DMS 273 treated with DMSO at 0.1 percent for 48 hours (cell line): ENCODE measurements around the gene RGN.
A peak's percentile ranks its signal among the peaks of the same experiment; 100 is the strongest.
"Not testable (repeated sequence)": the region's sequence is repeated elsewhere in the genome, so short reads cannot be mapped to it uniquely, and the experiment has no call there.

Source experiments
- DNase-seq: peaks from one replicate; lab custom pipeline; 2025; lab: John Stamatoyannopoulos, UW

RGN gene

DNA sequence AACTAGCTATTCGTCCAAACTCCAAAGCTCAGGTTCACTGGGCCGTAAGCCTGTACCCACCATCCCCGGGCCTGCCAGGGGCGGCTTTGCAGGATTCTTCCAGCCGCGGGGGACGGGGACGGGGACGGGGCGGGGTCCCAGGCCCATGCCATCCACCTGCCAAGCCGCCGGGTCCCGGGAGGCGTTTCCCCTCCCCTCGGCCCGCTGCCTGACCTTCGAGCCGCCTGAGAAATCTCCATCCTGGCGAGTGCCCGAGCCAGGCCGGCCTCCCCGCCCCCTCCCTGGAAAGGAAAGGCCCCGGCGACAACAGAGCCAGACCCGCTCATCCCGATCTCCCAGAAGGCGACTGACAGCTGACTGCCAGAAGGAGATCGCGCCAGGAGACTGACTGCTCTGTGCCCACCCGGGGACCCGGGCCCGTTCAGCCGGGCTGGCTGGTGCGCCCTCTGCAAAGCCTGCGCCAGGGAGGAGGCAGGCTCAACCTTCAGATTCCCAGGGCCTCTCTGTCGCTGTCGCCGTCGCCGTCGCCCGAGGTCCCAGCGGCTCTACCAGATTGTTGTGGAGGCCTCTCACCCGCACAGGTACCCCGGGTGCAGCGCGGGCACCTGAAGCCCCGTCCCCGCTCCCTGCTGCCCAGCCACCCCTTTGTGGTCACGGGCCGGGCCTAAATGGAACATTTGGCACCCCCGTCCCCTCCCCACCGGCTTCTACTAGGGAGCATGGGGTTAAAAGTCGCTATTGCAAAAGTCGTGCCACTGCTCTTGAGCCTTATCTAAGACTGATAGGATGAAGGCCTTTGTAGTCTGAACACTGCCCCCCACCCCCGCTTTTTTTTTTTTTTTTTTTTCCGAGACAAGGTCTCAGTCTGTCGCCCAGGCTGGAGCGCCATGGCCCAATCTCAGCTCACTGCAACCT, at the start of gene RGN:
TSS of gene RGN (plus strand) at position 315 of the 915 bp plus-strand sequence. CDS start 2,702 bp downstream, outside the sequence.
- no peak for DNase-seq

DNA sequence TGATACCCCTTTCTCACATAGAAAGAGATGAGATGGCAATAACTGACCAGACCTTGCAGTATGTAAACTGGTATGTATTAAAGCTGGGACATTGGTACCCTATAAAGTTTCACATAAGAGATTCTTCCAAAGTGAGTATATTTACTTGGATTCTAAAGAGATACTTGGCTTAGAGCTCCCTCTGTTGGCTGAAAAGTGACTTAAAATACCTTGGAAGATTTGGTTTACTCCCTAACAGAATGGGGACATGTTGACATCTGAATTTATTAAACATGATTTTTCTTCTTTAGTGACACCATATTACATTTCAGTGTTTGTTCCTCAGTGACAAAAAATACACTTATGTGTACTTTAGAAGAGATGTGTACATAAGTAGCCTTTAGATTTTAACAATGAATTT, 47.9 kb upstream of the RGN start:
- DNase-seq: peak; percentile 55

DNA sequence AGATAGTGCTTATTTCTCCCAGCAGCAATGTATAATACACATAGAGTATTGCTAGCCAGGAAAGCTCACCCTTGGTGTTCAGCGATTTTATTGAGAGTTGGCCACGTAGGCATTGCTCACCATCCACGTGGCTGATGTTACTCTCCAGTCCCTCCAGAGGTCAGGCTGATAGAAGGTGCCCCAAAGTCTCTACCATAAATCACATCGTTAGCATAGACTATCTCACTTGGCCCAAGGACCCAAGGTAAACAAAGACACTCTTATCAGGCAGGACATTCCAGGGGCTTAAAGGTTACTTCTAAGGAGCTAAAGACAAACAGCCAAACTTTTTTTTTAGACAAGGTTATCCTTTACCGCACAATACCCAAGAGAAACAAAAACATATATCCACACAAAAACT, 30.3 kb upstream of the RGN start:
- DNase-seq: no peak

DNA sequence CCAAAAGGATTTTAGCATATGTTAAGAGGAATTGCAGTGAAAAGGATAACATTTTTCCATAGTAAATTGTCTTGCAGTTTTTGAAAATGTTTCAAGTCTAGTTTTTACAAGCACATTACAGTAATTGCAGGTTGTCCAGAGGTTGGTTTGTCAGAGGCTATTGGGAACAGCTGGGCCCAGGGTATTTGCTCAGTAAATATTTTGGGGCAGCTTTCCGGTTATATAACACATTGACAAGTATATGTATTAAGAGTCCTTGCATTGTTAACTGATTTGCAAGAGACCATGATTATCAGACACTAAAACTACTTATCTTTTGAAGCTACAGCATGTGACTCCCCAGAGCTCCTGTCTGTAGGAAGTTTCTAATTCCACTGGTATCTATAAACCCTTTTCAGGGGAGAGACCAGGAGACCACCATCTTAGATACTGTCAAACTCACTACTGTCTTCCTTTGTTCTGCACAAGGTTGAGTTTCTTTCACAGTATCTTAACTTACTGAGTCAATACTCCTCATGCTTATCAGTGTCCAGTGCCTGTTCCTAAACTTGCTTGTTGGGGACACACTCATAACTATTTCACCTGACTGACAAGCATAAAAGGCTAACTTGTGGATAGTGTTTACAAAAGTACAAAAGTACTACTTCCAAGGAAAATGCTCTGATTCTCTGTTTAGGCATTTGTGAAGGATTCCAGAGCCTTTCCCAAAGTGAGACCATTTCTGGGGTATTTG, 18.9 kb upstream of the RGN start:
- DNase-seq: no peak

DNA sequence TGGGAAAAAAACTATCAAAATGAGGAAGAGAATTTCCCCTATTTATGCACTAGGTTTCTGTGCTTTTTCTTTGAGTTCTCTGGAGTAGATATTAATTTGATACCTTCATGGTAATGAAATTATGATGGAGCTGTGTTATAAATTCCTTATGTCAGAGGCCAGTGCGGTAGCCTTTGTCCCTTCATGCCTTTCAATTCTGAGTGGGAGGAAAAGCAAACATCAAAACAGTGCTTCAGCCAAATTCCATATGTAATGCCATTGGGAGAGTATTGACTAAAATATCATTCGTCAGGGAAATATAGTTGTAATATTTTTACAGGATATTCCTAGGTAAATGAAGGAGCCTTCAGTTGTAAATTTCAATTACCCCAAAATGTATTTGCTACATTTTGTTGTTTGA, 17.5 kb upstream of the RGN start:
- no peak for DNase-seq

DNA sequence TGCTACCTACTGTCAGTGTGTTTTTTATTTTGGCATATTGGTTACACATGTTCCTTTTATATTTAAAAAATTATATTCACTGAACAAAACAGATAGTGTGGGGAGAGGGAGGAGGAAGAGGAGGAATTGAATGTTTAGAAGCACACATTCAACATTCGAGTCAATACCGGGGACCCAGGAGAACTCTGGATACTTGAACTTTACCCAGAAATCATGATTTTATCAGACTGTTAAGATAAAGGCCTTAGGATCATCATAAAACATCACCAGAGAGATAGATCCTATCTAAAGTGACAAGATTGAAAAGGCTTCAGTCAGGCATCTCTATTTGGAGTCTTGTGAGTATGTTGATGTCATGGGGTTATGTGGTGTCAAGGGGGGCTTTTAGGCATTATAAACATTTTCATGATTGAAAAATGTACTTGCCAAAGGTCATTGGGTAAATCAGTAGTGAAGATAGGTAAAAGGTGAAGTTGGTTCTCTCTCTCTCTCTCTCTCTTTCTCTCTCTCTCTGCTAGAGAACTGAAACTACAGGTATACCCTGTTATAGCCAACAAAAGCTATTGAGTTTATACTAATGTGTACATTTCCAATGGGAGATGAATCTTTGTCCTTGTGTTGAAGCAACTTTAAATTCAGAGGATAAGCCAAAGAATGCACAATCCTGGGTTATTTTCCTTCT, 16.9 kb upstream of the RGN start:
- no peak for DNase-seq

- no peak for DNase-seq
Measured at GRCh38 chrX:47063179-47063578, 15.1 kb upstream of the RGN start.

DNA sequence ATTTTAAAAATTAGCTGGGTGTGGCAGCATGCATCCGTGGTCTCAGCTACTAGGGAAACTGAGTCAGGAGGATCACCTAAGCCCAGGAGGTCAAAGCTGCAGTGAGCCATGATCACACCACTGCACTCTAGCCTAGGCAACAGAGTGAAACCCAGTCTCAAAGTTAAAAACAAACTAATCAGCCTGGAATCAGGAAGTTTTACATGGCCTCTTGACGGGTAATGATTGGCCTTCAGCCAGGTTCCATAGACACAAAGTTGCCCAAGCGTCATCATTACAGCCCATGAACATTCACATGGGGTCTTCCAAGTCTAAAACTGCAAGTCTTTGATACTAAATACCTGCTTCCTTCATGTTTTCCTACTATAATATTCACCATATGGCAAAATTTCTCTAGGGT, 10.0 kb upstream of the RGN start:
- DNase-seq: no peak

DNA sequence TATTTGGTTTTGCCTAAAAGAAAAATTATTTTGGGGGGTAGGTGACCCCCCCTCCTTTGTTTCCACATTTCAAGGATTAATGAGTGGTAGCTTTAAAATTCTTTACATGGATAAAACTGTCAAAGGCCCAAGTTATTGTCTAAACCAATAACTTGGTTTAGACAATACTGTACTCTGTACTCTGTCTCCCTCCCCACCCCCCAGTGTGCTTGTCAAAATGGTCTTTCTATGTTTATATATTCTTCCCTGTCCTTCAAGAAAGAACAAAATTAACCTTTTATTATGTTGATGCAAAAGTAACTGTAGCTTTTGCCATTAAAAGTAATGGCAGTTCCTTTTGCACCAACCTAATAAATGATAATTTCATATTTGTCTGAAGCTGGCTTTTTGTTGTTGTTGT, 9.5 kb upstream of the RGN start:
- no peak for DNase-seq

GRCh38 chrX:47080215-47080914, 2.1 kb downstream of the RGN start:
- DNase-seq: no peak

DNA sequence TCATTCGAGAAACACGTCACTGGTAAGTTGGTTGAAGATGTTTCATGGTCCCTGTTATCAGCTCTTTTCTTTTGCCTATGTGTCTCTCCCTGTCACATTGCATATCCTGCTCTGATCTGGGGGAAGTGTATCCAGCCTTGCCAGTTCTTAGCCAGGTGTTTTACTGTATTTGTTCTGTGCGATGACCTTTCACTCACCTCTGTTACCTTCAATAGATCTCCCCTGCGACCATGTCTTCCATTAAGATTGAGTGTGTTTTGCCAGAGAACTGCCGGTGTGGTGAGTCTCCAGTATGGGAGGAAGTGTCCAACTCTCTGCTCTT, 2.6 kb downstream of the RGN start:
- DNase-seq: no peak

GRCh38 chrX:47091149-47091775, 13.0 kb downstream of the RGN start:
- DNase-seq: no peak

DNA sequence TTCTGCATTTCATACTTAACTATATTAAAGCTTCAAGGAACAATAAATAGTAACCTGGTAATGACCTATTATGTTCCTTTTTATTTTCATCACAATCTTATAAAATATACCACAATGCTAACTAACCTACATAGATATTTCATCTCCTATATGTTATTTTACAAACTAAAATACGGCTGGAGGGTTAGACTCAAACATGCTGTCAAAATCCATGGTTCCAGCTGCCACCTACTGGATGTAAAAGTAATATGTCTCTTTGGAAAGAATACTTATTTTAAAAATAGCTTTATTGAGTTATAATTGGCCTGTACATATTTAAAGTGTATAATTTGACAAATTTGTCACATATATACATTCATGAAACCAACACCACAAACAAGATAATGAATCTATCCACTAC, 15.0 kb downstream of the RGN start:
- DNase-seq: no peak

- no peak for DNase-seq
Measured at GRCh38 chrX:47093860-47094259, 15.6 kb downstream of the RGN start.

DNA sequence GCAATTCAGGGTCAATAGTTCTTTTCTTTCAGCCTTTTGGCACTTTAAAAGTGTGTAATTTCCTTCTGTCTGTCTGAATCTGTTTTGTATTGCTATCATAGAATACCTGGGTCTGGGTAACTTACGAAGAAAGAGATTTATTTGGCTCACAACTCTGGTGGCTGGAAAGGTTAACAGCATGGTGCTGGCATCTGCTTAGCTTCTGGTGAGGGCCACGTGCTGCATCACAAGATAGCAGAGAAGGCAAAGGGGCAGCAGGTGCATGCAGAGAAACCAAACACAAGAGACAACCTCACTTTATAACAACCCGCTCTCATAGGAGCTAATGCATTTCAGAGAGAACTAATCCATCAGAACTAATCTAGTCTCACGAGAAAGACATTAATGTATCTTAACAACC, 18.8 kb downstream of the RGN start:
- DNase-seq: no peak

DNA sequence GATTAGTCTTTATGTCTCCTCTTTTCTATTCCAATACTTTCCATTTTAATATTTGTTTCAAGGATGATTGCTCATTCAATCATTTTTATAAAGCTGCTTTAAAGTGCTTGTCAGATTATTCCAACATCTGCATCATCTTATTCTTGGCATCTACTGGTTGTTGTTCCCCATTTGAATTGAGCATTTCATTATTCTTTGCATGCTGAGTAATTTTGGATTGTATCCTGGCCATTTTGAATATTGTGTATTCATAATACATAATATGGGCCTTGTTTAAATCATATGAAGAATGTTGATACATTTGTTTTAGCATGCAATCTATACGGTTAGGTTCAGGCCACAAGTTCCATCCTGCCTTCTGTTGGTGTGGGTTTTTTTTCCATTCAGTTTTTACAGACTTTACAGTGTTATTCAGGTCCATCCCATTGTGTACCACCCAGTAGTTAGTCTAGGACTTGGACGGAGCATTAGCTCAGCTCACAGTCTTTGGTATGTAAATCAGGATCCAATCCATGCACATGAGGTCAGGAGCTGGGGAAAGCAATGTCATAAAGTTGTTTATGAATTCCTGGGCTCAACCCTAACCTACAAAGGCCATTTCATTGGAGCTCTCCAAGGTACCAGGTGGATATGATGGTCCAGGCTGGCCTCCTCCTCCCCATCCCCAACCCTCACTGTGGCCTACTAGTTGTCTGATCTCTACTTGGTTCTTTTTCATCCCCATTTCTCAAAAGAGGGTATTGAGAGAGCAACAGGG, 20.3 kb downstream of the RGN start:
- DNase-seq: no peak

GRCh38 chrX:47101206-47101605, 23.0 kb downstream of the RGN start:
- no peak for DNase-seq

DNA sequence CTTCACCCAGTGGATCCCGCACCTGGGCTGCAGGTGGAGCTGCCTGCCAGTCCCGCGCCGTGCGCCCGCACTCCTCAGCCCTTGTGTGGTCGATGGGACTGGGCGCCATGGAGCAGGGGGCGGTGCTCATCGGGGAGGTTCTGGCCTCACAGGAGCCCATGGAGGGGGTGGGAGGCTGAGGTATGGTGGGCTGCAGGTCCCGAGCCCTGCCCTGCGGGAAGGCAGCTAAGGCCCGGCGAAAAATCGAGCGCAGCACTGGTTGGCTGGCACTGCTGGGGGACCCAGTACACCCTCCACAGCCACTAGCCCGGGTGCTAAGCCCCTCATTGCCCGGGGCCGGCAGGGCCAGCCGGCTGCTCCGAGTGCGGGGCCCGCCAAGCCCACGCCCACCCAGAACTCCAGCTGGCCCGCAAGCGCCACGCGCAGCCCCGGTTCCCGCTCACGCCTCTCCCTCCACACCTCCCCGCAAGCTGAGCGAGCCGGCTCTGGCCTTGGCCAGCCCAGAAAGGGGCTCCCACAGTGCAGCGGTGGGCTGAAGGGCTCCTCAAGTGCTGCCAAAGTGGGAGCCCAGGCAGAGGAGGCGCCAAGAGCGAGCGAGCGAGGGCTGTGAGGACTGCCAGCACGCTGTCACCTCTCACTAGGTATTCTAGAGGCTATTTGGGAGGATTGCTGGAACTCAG, 32.8 kb downstream of the RGN start:
- not testable (repeated sequence) for DNase-seq

GRCh38 chrX:47112316-47112954, 34.2 kb downstream of the RGN start:
- DNase-seq: no peak

DNA sequence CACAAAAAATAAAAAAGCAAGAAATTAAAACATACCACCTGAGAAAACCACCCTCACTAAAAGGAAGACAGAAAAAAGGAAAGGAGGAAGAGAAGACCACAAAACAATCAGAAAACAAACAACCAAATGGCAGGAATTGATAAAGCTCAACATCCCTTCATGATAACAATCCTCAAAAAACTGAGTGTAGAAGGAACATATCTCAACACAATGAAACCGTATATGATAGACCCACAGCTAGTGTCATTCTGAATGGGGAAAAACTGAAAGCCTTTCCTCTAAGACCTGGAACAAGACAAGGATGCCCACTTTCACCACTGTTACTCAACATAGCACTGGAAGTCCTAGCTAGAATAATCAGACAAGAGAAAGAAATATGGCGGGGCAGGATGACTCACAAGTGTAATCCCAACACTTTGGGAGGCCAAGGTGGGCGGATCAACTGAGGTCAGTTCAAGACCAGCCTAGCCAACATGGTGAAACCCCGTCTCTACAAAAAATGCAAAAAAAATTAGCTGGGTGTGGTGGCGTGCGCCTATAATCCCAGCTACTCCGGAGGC, 38.4 kb downstream of the RGN start:
- DNase-seq: not testable (repeated sequence)
